Measurements from ENCODE around the gene LRRTM3. TPM values are rescaled to one million over a fixed set of nuclear protein-coding genes. Genes with fewer than 3 reads are reported as not detected.
A peak's percentile ranks its signal among the peaks of the same experiment; 100 is the strongest.

The LRRTM3 gene
- total RNA-seq, 1 donor: not detected

DNA sequence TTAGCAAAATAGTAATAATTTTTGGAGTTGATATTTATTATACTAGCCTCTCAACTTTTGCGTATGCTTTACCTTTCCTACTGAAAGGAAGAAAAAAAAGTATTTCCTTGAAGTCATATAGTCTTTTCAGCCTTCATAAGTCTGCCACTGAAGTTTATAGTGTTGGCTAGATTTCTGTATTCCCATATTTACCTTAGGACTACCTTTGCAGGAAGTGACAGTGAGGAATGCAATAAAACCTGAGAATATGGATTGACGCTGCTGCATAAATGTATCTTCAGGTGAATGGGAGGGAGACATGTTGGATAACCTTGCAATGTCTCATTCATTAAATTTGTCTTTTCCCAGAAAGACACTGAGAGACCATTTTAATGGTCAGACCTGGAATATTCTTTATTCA lies 6.6 kb upstream of the LRRTM3 start:
- Histone ChIP-seq H3K9me3 (ENCODE audit: low read depth, low read length) (no peaks in the 10 kb centered on the region), H3K27ac (ENCODE audit: low read depth, low read length) (no peak overlapping the region), H3K4me1 (ENCODE audit: insufficient read depth, low read length) (no peaks in the 10 kb centered on the region), H3K4me2 (ENCODE audit: insufficient read depth, low read length) (no peak overlapping the region), H3K79me2 (ENCODE audit: insufficient read depth, low read length) (no peaks in the 10 kb centered on the region), H3K27me3 (ENCODE audit: insufficient read depth, low read length) (no peaks in the 10 kb centered on the region), H4K20me1 (ENCODE audit: insufficient read depth, low read length) (no peaks in the 10 kb centered on the region), H3K4me3 (ENCODE audit: insufficient read depth, low read length) (no peak overlapping the region), H2AFZ (ENCODE audit: low read length) (no peak overlapping the region), H3K36me3 (ENCODE audit: insufficient read depth, low read length) (no peaks in the 10 kb centered on the region)
- TF ChIP-seq, protein P1, sequence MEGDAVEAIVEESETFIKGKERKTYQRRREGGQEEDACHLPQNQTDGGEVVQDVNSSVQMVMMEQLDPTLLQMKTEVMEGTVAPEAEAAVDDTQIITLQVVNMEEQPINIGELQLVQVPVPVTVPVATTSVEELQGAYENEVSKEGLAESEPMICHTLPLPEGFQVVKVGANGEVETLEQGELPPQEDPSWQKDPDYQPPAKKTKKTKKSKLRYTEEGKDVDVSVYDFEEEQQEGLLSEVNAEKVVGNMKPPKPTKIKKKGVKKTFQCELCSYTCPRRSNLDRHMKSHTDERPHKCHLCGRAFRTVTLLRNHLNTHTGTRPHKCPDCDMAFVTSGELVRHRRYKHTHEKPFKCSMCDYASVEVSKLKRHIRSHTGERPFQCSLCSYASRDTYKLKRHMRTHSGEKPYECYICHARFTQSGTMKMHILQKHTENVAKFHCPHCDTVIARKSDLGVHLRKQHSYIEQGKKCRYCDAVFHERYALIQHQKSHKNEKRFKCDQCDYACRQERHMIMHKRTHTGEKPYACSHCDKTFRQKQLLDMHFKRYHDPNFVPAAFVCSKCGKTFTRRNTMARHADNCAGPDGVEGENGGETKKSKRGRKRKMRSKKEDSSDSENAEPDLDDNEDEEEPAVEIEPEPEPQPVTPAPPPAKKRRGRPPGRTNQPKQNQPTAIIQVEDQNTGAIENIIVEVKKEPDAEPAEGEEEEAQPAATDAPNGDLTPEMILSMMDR (IDR thresholded peaks at IDR 0.05; ENCODE audit: extremely low read depth, low read depth, low read length): no peak
- no peak for DNase-seq (ENCODE audit: insufficient read length, low spot score, missing footprints)

DNA sequence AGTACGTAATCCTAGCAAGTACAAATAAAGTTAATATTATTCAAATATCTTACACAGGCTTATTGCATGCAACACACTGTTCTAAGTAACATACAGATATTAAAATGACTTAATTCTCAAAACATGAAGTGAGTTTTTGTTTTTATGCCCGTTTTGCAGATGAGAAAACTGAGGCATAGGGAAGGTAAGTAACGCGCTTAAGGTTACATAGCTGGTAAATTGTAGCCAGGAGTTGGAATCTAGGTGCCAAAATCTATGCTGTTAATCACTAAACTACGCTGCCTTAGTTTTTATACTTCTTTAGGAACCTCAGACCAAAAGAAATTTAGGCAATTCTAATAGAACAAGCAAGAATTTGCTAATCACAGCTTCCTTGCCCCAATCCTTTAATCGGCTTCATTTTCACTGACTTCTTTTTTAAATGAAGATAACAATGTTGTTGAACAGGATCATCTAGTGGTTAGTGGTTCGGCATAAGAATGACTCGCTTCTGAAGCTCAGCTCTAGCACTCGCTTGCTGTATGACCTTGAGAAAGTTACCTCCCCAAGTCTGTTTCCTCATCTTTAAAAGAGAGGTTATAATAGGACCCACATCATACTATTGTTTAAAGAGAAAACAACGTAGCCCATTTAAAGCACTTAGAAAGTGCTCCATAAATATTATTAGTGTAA lies 1.0 kb upstream of the LRRTM3 start:
- Histone ChIP-seq H3K9me3 (ENCODE audit: low read depth, low read length) (no peaks in the 10 kb centered on the region), H3K27me3 (ENCODE audit: insufficient read depth, low read length) (peaks cover 10% of the 10 kb centered on the region), H2AFZ (ENCODE audit: low read length) (no peak overlapping the region), H3K4me2 (ENCODE audit: insufficient read depth, low read length) (no peak overlapping the region), H3K36me3 (ENCODE audit: insufficient read depth, low read length) (no peaks in the 10 kb centered on the region), H3K4me1 (ENCODE audit: insufficient read depth, low read length) (no peaks in the 10 kb centered on the region), H3K4me3 (ENCODE audit: insufficient read depth, low read length) (no peak overlapping the region), H3K27ac (ENCODE audit: low read depth, low read length) (no peak overlapping the region), H4K20me1 (ENCODE audit: insufficient read depth, low read length) (no peaks in the 10 kb centered on the region), H3K79me2 (ENCODE audit: insufficient read depth, low read length) (no peaks in the 10 kb centered on the region)
- no peak for DNase-seq (ENCODE audit: insufficient read length, low spot score, missing footprints)
- TF ChIP-seq, protein P1 (IDR thresholded peaks at IDR 0.05; ENCODE audit: extremely low read depth, low read depth, low read length): no peak

DNA sequence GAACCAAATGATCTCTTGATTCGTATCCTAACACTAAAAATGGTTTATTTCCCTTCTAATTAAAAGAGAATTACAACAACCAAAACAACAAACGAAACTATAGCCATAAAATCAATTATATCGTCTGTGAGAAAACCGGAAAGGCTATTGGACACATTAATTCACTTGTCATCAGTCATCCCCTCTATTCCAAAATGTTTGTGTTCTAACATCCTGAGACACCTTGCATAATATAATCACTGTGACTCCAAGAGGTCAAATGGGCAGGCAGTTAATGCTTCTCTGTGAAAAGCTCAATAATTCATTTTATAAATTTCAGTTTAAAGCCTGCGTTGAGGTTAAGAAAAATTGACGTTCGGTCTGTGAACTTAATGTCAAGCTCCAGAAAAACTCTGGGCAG lies 463 bp upstream of the LRRTM3 start:
- Histone ChIP-seq H2AFZ (ENCODE audit: low read length) (no peak overlapping the region), H3K4me2 (ENCODE audit: insufficient read depth, low read length) (no peak overlapping the region), H3K27me3 (ENCODE audit: insufficient read depth, low read length) (peaks cover 10% of the 10 kb centered on the region), H3K36me3 (ENCODE audit: insufficient read depth, low read length) (no peaks in the 10 kb centered on the region), H3K4me1 (ENCODE audit: insufficient read depth, low read length) (no peaks in the 10 kb centered on the region), H4K20me1 (ENCODE audit: insufficient read depth, low read length) (no peaks in the 10 kb centered on the region), H3K79me2 (ENCODE audit: insufficient read depth, low read length) (no peaks in the 10 kb centered on the region), H3K27ac (ENCODE audit: low read depth, low read length) (no peak overlapping the region), H3K9me3 (ENCODE audit: low read depth, low read length) (no peaks in the 10 kb centered on the region), H3K4me3 (ENCODE audit: insufficient read depth, low read length) (no peak overlapping the region)
- TF ChIP-seq, protein P1 (IDR thresholded peaks at IDR 0.05; ENCODE audit: extremely low read depth, low read depth, low read length): no peak
- DNase-seq (ENCODE audit: insufficient read length, low spot score, missing footprints): no peak

DNA sequence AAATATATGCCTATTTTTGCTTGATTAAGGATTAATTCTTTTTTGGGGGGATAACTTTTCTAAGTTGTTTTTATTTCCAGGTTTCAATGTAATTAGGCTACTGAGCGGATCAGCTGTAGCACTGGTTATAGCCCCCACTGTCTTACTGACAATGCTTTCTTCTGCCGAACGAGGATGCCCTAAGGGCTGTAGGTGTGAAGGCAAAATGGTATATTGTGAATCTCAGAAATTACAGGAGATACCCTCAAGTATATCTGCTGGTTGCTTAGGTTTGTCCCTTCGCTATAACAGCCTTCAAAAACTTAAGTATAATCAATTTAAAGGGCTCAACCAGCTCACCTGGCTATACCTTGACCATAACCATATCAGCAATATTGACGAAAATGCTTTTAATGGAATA lies 1.0 kb downstream of the LRRTM3 start:
- peak; percentile 34 for DNase-seq (ENCODE audit: insufficient read length, low spot score, missing footprints)
- H3K36me3 ChIP-seq (ENCODE audit: insufficient read depth, low read length): no peaks in the 10 kb centered on the region
- TF ChIP-seq, protein P1 (IDR thresholded peaks at IDR 0.05; ENCODE audit: extremely low read depth, low read depth, low read length): no peak
- H3K4me3 ChIP-seq (ENCODE audit: insufficient read depth, low read length): no peak overlapping the region
- H3K4me2 ChIP-seq (ENCODE audit: insufficient read depth, low read length): no peak overlapping the region
- no peak overlapping the region for H2AFZ ChIP-seq (ENCODE audit: low read length)
- no peaks in the 10 kb centered on the region for H3K9me3 ChIP-seq (ENCODE audit: low read depth, low read length)
- no peak overlapping the region for H3K27ac ChIP-seq (ENCODE audit: low read depth, low read length)
- H3K4me1 ChIP-seq (ENCODE audit: insufficient read depth, low read length): no peaks in the 10 kb centered on the region
- no peaks in the 10 kb centered on the region for H4K20me1 ChIP-seq (ENCODE audit: insufficient read depth, low read length)
- no peaks in the 10 kb centered on the region for H3K79me2 ChIP-seq (ENCODE audit: insufficient read depth, low read length)
- peaks cover 10% of the 10 kb centered on the region for H3K27me3 ChIP-seq (ENCODE audit: insufficient read depth, low read length)
